HEK293 (cell line): Measurements from ENCODE around the gene HES7.

Experiments used
- CTCF ChIA-PET: fragments of 350-600 bp; formaldehyde crosslinking; extraction: SDS; loops from one replicate; lab custom pipeline; 2021; ENCODE audit warnings: antibody characterized with exemption; lab: Yijun Ruan, JAX
- POLR2A ChIA-PET: fragments of 300-600 bp; formaldehyde crosslinking; extraction: SDS; loops from one replicate; lab custom pipeline; 2020; ENCODE audit warnings: antibody characterized with exemption, inconsistent platforms; lab: Yijun Ruan, JAX
- H3K27ac ChIP-seq: fragments of 200-500 bp; sonication (Bioruptor generic); 2 replicates; pipeline ENCODE4 v1.5.1; 2014; ENCODE audit warnings: low read depth, low read length, control low read depth, inconsistent platforms; ENCODE audit errors: extremely low read depth
- H3K36me3 ChIP-seq, 2 experiments: fragments of 200-500 bp in 1 of 2; sonication (Bioruptor generic) in 1 of 2; 1 replicate in 1 of 2; 2 replicates in 1 of 2; pipeline ENCODE4 v1.5.1; 2014 to 2017; ENCODE audit warnings: inconsistent platforms in 2 of 2, low read length in 2 of 2; ENCODE audit not compliant: control insufficient read depth in 2 of 2, insufficient read depth in 1 of 2
- H3K4me1 ChIP-seq: fragments of 200-500 bp; sonication (Bioruptor generic); 2 replicates; pipeline ENCODE4 v1.5.1; 2014; ENCODE audit warnings: mild to moderate bottlenecking, low read length, inconsistent platforms; ENCODE audit not compliant: control insufficient read depth, insufficient read depth
- H3K4me3 ChIP-seq: 2 replicates; pipeline ENCODE4 v1.5.1; 2011; ENCODE audit warnings: low read depth, mild to moderate bottlenecking, control low read depth, low read length, moderate library complexity
- H3K9me3 ChIP-seq: fragments of 200-500 bp; sonication (Bioruptor generic); 2 replicates; pipeline ENCODE4 v1.5.1; 2014; ENCODE audit warnings: low read depth, low read length, inconsistent platforms; ENCODE audit not compliant: control insufficient read depth, insufficient read depth
- IKZF3 ChIP-seq: fragments of 450-650 bp; IDR thresholded peaks from 2 replicates; pipeline ENCODE4 v1.5.0; 2018; ENCODE audit warnings: missing biosample characterization, mild to moderate bottlenecking, missing genetic modification characterization, moderate library complexity
- KLF16 ChIP-seq: fragments of 450-650 bp; formaldehyde crosslinking; IDR thresholded peaks from 2 replicates; pipeline ENCODE4 v1.5.1; 2017; ENCODE audit warnings: missing biosample characterization, missing genetic modification characterization
- MYNN ChIP-seq: fragments of 450-650 bp; formaldehyde crosslinking; IDR thresholded peaks from 2 replicates; pipeline ENCODE4 v1.5.1; 2016; ENCODE audit warnings: missing biosample characterization, missing genetic modification characterization, borderline replicate concordance
- SP7 ChIP-seq: fragments of 450-650 bp; formaldehyde crosslinking; IDR thresholded peaks from 2 replicates; pipeline ENCODE4 v1.5.1; 2016; ENCODE audit warnings: missing biosample characterization, missing genetic modification characterization
- TRIM28 ChIP-seq: IDR thresholded peaks from 2 replicates; pipeline ENCODE4 v1.6.1; 2011; ENCODE audit warnings: low read length, control low read depth, borderline replicate concordance
- YY1 ChIP-seq: fragments of 450-650 bp; formaldehyde crosslinking; IDR thresholded peaks from 2 replicates; pipeline ENCODE4 v1.5.1; 2018; ENCODE audit warnings: missing biosample characterization, missing genetic modification characterization
- ZBTB48 ChIP-seq: fragments of 450-650 bp; formaldehyde crosslinking; IDR thresholded peaks from 2 replicates; pipeline ENCODE4 v1.5.1; 2016; ENCODE audit warnings: missing biosample characterization, missing genetic modification characterization
- ZBTB8A ChIP-seq: fragments of 450-650 bp; formaldehyde crosslinking; IDR thresholded peaks from 2 replicates; pipeline ENCODE4 v1.5.1; 2016; ENCODE audit warnings: missing biosample characterization, missing genetic modification characterization
- ZNF2 ChIP-seq: fragments of 450-650 bp; formaldehyde crosslinking; IDR thresholded peaks from 2 replicates; pipeline ENCODE4 v1.5.1; 2016; ENCODE audit warnings: missing biosample characterization, missing genetic modification characterization
- ZNF335 ChIP-seq: fragments of 450-650 bp; formaldehyde crosslinking; conservative IDR thresholded peaks from 2 replicates; pipeline ENCODE4 v1.5.1; 2016; ENCODE audit warnings: missing biosample characterization, missing genetic modification characterization
- ZNF394 ChIP-seq: fragments of 450-650 bp; formaldehyde crosslinking; IDR thresholded peaks from 2 replicates; pipeline ENCODE4 v1.5.1; 2016; ENCODE audit warnings: missing biosample characterization, missing genetic modification characterization, mild to moderate bottlenecking, moderate library complexity, borderline replicate concordance
- ZNF416 ChIP-seq: fragments of 450-650 bp; formaldehyde crosslinking; IDR thresholded peaks from 2 replicates; pipeline ENCODE4 v1.5.1; 2016; ENCODE audit warnings: missing biosample characterization, missing genetic modification characterization
- ZNF513 ChIP-seq: fragments of 450-650 bp; IDR thresholded peaks from 2 replicates; pipeline ENCODE4 v1.5.1; 2018; ENCODE audit warnings: missing biosample characterization, missing genetic modification characterization
- ZNF561 ChIP-seq: fragments of 450-650 bp; IDR thresholded peaks from 2 replicates; pipeline ENCODE4 v1.5.1; 2018; ENCODE audit warnings: missing biosample characterization, missing genetic modification characterization, borderline replicate concordance
- ZNF600 ChIP-seq: fragments of 450-650 bp; formaldehyde crosslinking; IDR thresholded peaks from 2 replicates; pipeline ENCODE4 v1.5.1; 2016; ENCODE audit warnings: missing biosample characterization, missing genetic modification characterization
- ZNF626 ChIP-seq: fragments of 450-650 bp; sonication (Bioruptor Pico); formaldehyde crosslinking; IDR thresholded peaks from 2 replicates; pipeline ENCODE4 v1.5.1; 2018; ENCODE audit warnings: missing biosample characterization, missing genetic modification characterization, inconsistent platforms
- ZNF639 ChIP-seq: fragments of 450-650 bp; formaldehyde crosslinking; IDR thresholded peaks from 2 replicates; pipeline ENCODE4 v1.5.1; 2016; ENCODE audit warnings: missing biosample characterization, missing genetic modification characterization
- ZNF654 ChIP-seq: fragments of 450-650 bp; formaldehyde crosslinking; IDR thresholded peaks from 2 replicates; pipeline ENCODE4 v1.5.1; 2016; ENCODE audit warnings: low read depth, missing biosample characterization, missing genetic modification characterization
- ZSCAN30 ChIP-seq: fragments of 450-650 bp; IDR thresholded peaks from 2 replicates; pipeline ENCODE4 v1.5.1; 2018; ENCODE audit warnings: missing biosample characterization, mild to moderate bottlenecking, missing genetic modification characterization, moderate library complexity
- TF ChIP-seq, protein P1 (sequence below): fragments of 450-650 bp; formaldehyde crosslinking; IDR thresholded peaks from 2 replicates; pipeline ENCODE4 v1.5.1; 2016; ENCODE audit warnings: missing biosample characterization, missing genetic modification characterization, low read depth
- TF ChIP-seq, protein P2 (sequence below): fragments of 450-650 bp; formaldehyde crosslinking; IDR thresholded peaks from 2 replicates; pipeline ENCODE4 v1.5.1; 2016; ENCODE audit warnings: missing biosample characterization, missing genetic modification characterization
- TF ChIP-seq, protein P3 (sequence below): fragments of 450-650 bp; formaldehyde crosslinking; IDR thresholded peaks from 2 replicates; pipeline ENCODE4 v1.5.1; 2016; ENCODE audit warnings: missing biosample characterization, missing genetic modification characterization
- TF ChIP-seq, protein P4 (sequence below): fragments of 450-650 bp; formaldehyde crosslinking; IDR thresholded peaks from 2 replicates; pipeline ENCODE4 v1.5.0; 2017; ENCODE audit warnings: missing biosample characterization, missing genetic modification characterization, borderline replicate concordance

HES7 gene

GRCh38 chr17:8073627-8074484, 50.0 kb downstream of the HES7 start:
- ChIA-PET POLR2A (interaction anchor here (0.6 to 1.6 kb wide), 6 partner anchors 11 to 208 kb away, joined by 3 to 10 read pairs (median 4); partner anchors contain the start of genes ALOX12B, CNTROB and TRAPPC1), CTCF (interaction anchor here (0.5 to 27.3 kb wide), 52 partner anchors 9 to 815 kb away, joined by 3 to 561 read pairs (median 4); partner anchors contain the start of genes ALOX12B, ALOXE3, AURKB and CNTROB)
- Histone ChIP-seq H3K4me1 (no peaks in the 10 kb centered on the region), H3K27ac (no peak overlapping the region), H3K9me3 (no peaks in the 10 kb centered on the region), H3K4me3 (peak overlapping the region; percentile 28), H3K36me3 (no peaks in the 10 kb centered on the region)
- peak; percentile 56; the same call in 1 of the 2 replicates for TF ChIP-seq ZBTB48 (tag by site-specific recombination)
- 0 out of 2 replicates have a peak, but pooled peaks have one; percentile 23 for TF ChIP-seq ZBTB8A (tag by site-specific recombination)
- TF ChIP-seq ZNF394 (tag by site-specific recombination) = peak; percentile 25; the same call in 1 of the 2 replicates
- TF ChIP-seq ZNF335 = peak; percentile 73
- TF ChIP-seq ZNF513 (tag by site-specific recombination) = 0 out of 2 replicates have a peak, but pooled peaks have one; percentile 25
- TF ChIP-seq ZNF654 (tag by site-specific recombination) = peak; percentile 47
- TF ChIP-seq ZNF2 = 0 out of 2 replicates have a peak, but pooled peaks have one; percentile 25
- peak; percentile 73 for TF ChIP-seq IKZF3 (tag by site-specific recombination)
- TF ChIP-seq ZNF416 = peak; percentile 91
- 0 out of 2 replicates have a peak, but pooled peaks have one; percentile 47 for TF ChIP-seq KLF16 (tag by site-specific recombination)
- TF ChIP-seq MYNN (tag by site-specific recombination) = 0 out of 2 replicates have a peak, but pooled peaks have one; percentile 13
- TF ChIP-seq SP7 = peak; percentile 43; the same call in 1 of the 2 replicates
- TF ChIP-seq ZNF561 (tag by site-specific recombination) = no peak
- TF ChIP-seq, protein P1, sequence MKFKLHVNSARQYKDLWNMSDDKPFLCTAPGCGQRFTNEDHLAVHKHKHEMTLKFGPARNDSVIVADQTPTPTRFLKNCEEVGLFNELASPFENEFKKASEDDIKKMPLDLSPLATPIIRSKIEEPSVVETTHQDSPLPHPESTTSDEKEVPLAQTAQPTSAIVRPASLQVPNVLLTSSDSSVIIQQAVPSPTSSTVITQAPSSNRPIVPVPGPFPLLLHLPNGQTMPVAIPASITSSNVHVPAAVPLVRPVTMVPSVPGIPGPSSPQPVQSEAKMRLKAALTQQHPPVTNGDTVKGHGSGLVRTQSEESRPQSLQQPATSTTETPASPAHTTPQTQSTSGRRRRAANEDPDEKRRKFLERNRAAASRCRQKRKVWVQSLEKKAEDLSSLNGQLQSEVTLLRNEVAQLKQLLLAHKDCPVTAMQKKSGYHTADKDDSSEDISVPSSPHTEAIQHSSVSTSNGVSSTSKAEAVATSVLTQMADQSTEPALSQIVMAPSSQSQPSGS = no peak; the same call in 1 of the 2 replicates
- TF ChIP-seq TRIM28 = no peak
- TF ChIP-seq ZNF600 (tag by site-specific recombination) = peak; percentile 62
- no peak for TF ChIP-seq ZSCAN30 (tag by site-specific recombination)
- TF ChIP-seq, protein P2, sequence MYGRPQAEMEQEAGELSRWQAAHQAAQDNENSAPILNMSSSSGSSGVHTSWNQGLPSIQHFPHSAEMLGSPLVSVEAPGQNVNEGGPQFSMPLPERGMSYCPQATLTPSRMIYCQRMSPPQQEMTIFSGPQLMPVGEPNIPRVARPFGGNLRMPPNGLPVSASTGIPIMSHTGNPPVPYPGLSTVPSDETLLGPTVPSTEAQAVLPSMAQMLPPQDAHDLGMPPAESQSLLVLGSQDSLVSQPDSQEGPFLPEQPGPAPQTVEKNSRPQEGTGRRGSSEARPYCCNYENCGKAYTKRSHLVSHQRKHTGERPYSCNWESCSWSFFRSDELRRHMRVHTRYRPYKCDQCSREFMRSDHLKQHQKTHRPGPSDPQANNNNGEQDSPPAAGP = peak; percentile 81
- TF ChIP-seq, protein P3, sequence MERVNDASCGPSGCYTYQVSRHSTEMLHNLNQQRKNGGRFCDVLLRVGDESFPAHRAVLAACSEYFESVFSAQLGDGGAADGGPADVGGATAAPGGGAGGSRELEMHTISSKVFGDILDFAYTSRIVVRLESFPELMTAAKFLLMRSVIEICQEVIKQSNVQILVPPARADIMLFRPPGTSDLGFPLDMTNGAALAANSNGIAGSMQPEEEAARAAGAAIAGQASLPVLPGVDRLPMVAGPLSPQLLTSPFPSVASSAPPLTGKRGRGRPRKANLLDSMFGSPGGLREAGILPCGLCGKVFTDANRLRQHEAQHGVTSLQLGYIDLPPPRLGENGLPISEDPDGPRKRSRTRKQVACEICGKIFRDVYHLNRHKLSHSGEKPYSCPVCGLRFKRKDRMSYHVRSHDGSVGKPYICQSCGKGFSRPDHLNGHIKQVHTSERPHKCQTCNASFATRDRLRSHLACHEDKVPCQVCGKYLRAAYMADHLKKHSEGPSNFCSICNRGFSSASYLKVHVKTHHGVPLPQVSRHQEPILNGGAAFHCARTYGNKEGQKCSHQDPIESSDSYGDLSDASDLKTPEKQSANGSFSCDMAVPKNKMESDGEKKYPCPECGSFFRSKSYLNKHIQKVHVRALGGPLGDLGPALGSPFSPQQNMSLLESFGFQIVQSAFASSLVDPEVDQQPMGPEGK (tag by site-specific recombination) = 0 out of 2 replicates have a peak, but pooled peaks have one; percentile 36
- TF ChIP-seq ZNF626 = no peak
- 0 out of 2 replicates have a peak, but pooled peaks have one; percentile 26 for TF ChIP-seq ZNF639
- TF ChIP-seq YY1 (tag by site-specific recombination) = no peak
- TF ChIP-seq, protein P4, sequence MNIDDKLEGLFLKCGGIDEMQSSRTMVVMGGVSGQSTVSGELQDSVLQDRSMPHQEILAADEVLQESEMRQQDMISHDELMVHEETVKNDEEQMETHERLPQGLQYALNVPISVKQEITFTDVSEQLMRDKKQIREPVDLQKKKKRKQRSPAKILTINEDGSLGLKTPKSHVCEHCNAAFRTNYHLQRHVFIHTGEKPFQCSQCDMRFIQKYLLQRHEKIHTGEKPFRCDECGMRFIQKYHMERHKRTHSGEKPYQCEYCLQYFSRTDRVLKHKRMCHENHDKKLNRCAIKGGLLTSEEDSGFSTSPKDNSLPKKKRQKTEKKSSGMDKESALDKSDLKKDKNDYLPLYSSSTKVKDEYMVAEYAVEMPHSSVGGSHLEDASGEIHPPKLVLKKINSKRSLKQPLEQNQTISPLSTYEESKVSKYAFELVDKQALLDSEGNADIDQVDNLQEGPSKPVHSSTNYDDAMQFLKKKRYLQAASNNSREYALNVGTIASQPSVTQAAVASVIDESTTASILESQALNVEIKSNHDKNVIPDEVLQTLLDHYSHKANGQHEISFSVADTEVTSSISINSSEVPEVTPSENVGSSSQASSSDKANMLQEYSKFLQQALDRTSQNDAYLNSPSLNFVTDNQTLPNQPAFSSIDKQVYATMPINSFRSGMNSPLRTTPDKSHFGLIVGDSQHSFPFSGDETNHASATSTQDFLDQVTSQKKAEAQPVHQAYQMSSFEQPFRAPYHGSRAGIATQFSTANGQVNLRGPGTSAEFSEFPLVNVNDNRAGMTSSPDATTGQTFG (tag by site-specific recombination) = 0 out of 2 replicates have a peak, but pooled peaks have one; percentile 8
